Measurements from ENCODE around the gene EOLA1.

Gene EOLA1

DNA sequence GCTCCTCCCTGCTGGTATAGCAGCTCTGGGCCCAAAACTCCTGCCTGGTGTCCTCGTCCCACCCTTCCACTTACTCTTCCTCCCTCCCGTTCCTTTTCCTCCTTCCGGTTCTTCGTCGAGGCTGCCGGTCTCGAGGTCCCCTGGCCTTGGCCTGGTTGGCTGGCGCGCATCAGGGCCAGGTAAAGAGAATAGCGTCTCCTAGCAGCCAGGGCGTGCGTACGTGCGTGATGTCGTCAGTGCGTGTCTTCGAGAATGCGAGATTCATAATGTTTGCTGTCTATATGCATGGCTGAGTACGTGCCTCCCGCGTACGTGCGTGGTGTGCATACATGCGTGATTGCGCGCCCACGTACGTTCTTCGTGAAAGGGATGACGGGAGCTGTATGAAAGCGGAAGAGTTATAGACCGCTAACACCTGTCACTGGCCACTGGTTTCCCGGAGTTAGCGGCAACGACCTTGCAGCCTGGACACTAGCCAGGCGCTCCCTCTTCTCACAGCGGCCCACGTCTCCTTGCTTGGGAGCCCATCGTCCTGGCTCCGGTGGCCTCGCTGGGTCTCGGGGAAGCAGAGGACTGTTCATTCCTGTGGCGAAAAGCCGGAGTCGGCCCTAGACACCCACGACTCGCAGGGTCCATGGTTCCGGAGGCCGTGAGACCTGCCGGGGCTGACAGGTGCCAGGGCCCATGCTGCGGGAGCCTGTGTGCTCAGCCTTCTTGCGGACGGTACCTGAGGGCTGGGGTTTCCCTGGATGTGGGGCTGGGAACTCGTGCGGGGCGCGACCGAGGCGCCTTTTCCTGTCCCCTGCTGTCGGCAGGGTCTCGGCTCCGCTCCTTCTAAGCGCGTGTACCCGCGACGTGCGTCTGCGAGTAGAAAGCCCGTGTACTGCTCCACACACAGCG, at the start of gene EOLA1:
Gene EOLA1 (plus strand): TSS at position 392 of the 900 bp plus-strand sequence. CDS start 4,619 bp downstream, outside the sequence.
- peak; percentile 90 for DNase-seq (ENCODE audit: low spot score)

DNA sequence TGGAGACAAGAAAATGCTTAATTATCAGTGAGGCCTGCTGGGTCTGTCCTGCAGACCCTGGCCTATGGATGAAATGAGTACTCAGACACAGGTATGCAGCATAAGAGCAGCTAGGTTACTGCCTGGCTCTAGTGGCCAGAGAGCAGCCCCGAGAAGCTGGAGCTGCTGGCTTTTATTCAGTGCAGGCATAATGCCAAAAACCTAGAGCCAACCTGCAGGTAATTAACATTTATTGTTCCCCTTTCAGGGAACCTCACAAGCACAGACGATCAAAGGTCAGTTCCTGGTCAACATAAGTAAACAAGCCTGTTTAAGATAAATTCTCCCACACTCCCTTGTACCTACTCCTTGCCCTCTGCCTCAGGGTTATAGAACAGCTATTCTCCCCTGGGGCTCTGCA, 49.0 kb upstream of the EOLA1 start:
- DNase-seq (ENCODE audit: low spot score) = no peak

- no peak for DNase-seq (ENCODE audit: low spot score)
Observed at GRCh38 chrX:149493567-149494562, 46.9 kb upstream of the EOLA1 start.

GRCh38 chrX:149494844-149495565, 45.8 kb upstream of the EOLA1 start:
- no peak for DNase-seq (ENCODE audit: low spot score)

GRCh38 chrX:149495573-149496071, 45.2 kb upstream of the EOLA1 start:
- DNase-seq (ENCODE audit: low spot score) = no peak

GRCh38 chrX:149497054-149497453, 43.8 kb upstream of the EOLA1 start:
- no peak for DNase-seq (ENCODE audit: low spot score)

- no peak for DNase-seq (ENCODE audit: low spot score)
Observed at GRCh38 chrX:149497626-149498025, 43.2 kb upstream of the EOLA1 start.

DNA sequence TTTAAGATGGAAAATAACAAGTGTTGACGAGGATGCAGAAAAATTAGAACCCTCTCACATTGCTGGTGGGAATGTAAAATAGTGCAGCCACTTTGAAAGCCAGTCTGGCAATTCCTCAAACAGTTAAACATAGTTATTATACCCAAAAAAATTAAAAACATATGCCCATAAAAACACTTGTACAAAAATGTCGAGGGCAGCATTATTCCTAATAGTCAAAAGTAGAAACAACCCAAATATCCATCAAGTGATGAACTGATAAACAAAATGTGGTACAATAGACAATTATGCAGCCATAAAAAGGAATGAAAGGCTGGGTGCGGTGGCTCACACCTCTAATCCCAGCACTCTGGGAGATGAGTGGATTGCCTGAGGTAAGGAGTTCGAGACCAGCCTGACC, 42.0 kb upstream of the EOLA1 start:
- DNase-seq (ENCODE audit: low spot score) = no peak

- no peak for DNase-seq (ENCODE audit: low spot score)
Observed at GRCh38 chrX:149499766-149500165, 41.0 kb upstream of the EOLA1 start.

GRCh38 chrX:149502923-149503322, 37.9 kb upstream of the EOLA1 start:
- peak; percentile 40 for DNase-seq (ENCODE audit: low spot score)

GRCh38 chrX:149503446-149503845, 37.4 kb upstream of the EOLA1 start:
- DNase-seq (ENCODE audit: low spot score) = peak; percentile 81

- peak; percentile 84 for DNase-seq (ENCODE audit: low spot score)
Observed at GRCh38 chrX:149504226-149504914, 36.4 kb upstream of the EOLA1 start.

GRCh38 chrX:149504915-149505651, 35.7 kb upstream of the EOLA1 start, which contains the start of gene IDS:
TSS of gene IDS (minus strand) at chrX:149505306. CDS start at chrX:149505137, 169 bp downstream.
- DNase-seq (ENCODE audit: low spot score) = peak; percentile 89

GRCh38 chrX:149505671-149506070, 35.1 kb upstream of the EOLA1 start:
- no peak for DNase-seq (ENCODE audit: low spot score)

- DNase-seq (ENCODE audit: low spot score) = no peak
Observed at GRCh38 chrX:149506349-149506748, 34.5 kb upstream of the EOLA1 start.

GRCh38 chrX:149508467-149508866, 32.3 kb upstream of the EOLA1 start:
- DNase-seq (ENCODE audit: low spot score) = no peak

DNA sequence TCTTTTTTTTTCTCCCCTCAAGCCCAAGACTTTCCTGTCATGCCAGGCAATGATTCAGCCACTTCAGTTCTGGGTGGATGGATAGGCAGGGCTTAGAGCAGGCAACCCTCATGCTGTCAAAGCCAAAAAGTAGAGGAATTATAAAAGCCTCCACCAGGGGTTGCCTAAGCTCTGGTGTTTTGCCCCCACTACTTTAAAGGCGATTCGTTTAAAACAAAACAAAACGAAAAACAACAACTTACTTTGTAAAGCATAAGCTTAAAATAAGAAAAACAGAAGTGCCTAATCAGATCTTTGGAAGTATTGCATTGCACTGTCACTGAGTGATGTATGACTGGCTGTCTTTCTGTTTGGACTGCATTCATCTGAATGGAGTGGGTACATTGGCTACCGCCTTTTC, 30.4 kb upstream of the EOLA1 start:
- DNase-seq (ENCODE audit: low spot score) = peak; percentile 20

DNA sequence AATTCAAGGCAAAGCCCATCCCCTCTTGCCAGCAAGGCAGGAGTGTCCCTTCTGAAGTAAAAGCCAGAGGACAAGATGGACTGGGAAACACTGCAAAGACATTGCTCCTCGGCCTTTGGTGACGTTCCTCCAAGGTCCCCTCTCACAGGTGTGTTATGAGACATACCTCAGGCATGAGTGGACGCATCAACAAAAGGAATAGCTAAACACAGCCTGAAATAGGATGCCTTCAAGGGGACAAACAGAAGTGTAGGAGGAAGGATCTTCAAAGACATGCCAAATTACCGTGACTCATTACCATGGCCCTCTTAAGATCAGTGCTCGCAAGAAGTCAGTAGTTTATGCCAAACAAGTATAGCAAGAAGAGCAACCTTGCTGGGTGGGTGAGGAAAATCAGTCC, 29.7 kb upstream of the EOLA1 start:
- no peak for DNase-seq (ENCODE audit: low spot score)

DNA sequence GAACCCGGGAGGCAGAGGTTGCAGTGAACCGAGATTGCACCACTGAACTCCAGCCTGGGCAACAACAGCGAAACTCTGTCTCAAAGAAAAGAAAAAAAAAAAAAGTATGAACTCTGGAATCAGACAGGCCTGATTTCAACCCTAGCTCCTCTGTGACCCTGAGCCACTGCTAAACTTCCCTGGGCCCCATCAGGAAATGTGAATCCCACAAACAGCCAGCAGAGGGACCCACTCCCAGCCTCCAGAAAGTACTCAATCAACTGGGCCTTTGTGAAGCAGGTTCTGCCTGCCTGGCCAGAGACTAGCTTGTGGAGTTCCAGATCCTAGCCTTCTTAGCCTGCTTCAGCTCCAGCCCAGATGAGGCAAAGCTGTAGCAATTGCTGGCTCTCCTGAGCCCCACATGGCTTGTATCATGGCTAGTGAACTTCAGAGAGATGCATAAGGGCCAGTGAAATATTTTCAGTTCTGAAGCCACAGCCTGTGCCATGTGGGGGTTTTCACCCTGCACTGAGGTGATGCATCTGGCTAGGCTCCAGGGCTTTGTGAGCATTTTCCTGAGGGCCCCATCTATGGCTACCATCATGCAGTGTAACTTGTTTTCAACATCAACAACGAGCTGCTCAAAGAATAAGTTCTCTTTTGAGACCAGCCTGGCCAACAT, 28.5 kb upstream of the EOLA1 start:
- peak; percentile 69 for DNase-seq (ENCODE audit: low spot score)

All from CD4-positive, alpha-beta T cell treated with Interleukin-15 for 4 hours (primary cell).